ENCODE results near the gene CES2. TPM values are rescaled to one million over a fixed set of nuclear protein-coding genes. Genes with fewer than 3 reads are reported as not detected.

The CES2 gene
- total RNA-seq, 1 donor from 2014 or later, result 15.7 TPM

DNA sequence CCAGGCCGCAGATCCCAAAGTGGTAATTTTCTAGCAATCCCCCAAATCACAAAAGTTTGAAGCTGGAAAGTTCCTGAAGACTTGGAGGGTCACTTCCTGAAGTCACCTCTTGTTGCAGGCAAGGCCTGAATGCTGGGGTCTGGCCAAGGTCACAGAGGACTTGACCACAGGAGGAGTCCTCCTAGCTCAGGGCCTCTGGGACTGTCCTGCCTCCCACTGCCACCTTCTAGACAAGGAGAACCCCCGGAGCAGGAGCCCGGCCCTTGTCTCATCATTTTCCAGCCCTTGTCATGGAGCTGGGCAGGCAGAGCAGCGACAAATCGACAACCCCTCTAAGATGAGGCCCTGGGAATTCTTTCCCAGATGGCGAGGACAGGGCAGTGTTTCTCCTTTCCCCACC lies 17.0 kb upstream of the CES2 start:
- no peak overlapping the region for H3K9ac ChIP-seq (ENCODE audit: low read depth in 1 of 3, low read length in 3 of 3)
- peaks cover 33 to 50% (median 48%) of the 10 kb centered on the region in 3 donors for H3K4me1 ChIP-seq (ENCODE audit: control insufficient read depth in 3 of 3, insufficient read depth in 3 of 3, low read length in 3 of 3)
- peaks cover 3 to 16% (median 4%) of the 10 kb centered on the region in 3 donors for H3K36me3 ChIP-seq (ENCODE audit: control insufficient read depth in 3 of 3, insufficient read depth in 3 of 3, low read length in 3 of 3)
- no peaks in the 10 kb centered on the region for H3K9me3 ChIP-seq (ENCODE audit: control insufficient read depth in 3 of 3, low read length in 3 of 3)
- no peak overlapping the region for H3K4me3 ChIP-seq (ENCODE audit: low read length in 3 of 3)
- peaks cover 0 to 5% (median 3%) of the 10 kb centered on the region in 3 donors for H3K27me3 ChIP-seq (ENCODE audit: control insufficient read depth in 3 of 3, insufficient read depth in 3 of 3, low read length in 3 of 3)
- peak overlapping the region; percentile 81 for H3K27ac ChIP-seq (ENCODE audit: low read depth, low read length)

DNA sequence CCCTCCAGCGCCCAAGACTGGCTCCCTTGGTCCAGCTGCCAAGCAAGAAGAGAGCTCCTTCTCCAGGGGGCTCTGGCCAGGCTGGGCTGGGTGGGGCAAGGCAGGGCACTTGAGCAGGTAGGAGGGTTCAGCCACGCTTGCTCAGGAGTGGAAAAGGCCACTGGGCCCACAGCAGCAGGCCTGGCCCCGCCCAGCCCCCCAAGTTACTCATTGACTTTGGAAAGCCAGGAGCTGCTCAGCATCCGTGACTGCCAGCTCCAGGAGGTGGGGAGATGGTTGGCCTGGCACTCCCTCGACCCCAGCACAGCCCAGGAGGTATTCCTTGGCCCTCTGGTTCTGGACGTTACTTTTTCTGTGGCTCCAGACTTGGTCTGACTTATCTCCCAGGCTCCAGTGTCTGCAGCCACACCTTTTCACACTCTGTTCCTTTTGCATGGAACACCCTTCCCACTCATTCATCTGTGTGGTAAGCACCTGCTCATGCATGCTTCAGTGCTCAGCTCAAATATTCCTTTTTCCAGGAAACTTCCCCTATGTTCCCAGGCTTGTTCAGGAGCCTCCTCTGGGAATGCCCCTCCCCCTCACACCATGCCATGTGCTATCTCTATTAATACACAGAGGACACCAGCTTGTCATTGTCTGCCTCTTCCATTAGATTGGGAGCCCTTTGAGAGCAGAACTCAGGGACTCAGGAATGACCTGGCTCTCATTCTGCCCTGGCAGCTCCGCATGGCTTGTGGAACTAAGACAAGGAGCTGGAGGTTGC lies 16.3 kb upstream of the CES2 start, which contains the start of gene CDH16:
Gene CDH16 (minus strand): TSS at position 83 of the 766 bp plus-strand sequence. CDS start 820 bp downstream, outside the sequence.
- Histone ChIP-seq H3K36me3 (ENCODE audit: control insufficient read depth in 3 of 3, insufficient read depth in 3 of 3, low read length in 3 of 3) (peaks cover 9 to 22% (median 10%) of the 10 kb centered on the region in 3 donors), H3K9ac (ENCODE audit: low read depth in 1 of 3, low read length in 3 of 3) (peak within 1 kb of the TSS in 2 of 3 donors; percentile 38 to 64), H3K27ac (ENCODE audit: low read depth, low read length) (peak within 1 kb of the TSS; percentile 81), H3K27me3 (ENCODE audit: control insufficient read depth in 3 of 3, insufficient read depth in 3 of 3, low read length in 3 of 3) (peaks cover 0 to 7% (median 3%) of the 10 kb centered on the region in 3 donors), H3K4me3 (ENCODE audit: low read length in 3 of 3) (peak within 1 kb of the TSS in 1 of 3 donors; percentile 13), H3K9me3 (ENCODE audit: control insufficient read depth in 3 of 3, low read length in 3 of 3) (no peaks in the 10 kb centered on the region), H3K4me1 (ENCODE audit: control insufficient read depth in 3 of 3, insufficient read depth in 3 of 3, low read length in 3 of 3) (peaks cover 30 to 51% (median 50%) of the 10 kb centered on the region in 3 donors)

DNA sequence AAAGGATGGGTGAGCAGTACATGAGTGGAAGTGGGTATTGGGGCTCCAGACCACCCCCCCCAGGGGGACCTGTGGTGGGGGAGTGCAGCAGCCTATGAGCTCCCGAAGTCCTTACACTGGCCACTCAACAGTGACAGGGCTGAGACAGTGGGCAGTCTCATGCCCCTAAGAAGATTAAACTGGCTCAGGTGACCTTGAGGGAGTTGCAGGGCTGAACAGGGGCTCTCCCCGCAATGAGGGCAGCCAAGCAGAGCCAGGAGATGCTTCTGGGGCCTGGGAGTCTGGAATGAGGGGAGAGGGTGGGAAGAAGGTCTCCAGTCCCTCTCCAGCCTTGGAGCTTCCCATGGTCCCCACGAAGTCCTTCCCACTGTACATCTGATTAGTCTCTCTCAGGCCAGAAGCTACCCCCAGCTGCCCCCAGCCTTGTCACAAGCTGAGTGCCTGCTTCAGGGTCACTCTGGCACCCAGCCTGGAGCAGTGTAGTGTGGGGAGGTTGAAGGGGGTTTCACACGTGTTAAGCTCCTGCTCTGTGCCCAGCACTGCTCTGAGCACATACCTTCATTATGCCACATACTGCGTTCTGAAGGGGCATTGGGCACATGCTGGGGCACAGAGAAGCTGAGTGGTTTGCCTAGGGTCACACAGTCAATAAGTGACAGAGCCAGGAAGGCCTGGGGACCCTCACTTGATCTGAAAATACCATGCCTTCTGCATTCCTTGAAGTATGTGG lies 15.6 kb upstream of the CES2 start:
- Histone ChIP-seq H3K9ac (ENCODE audit: low read depth in 1 of 3, low read length in 3 of 3) (peak overlapping the region in 2 of 3 donors; percentile 38 to 64), H3K4me1 (ENCODE audit: control insufficient read depth in 3 of 3, insufficient read depth in 3 of 3, low read length in 3 of 3) (peaks cover 28 to 53% (median 45%) of the 10 kb centered on the region in 3 donors), H3K27ac (ENCODE audit: low read depth, low read length) (peak overlapping the region; percentile 81), H3K9me3 (ENCODE audit: control insufficient read depth in 3 of 3, low read length in 3 of 3) (no peaks in the 10 kb centered on the region), H3K27me3 (ENCODE audit: control insufficient read depth in 3 of 3, insufficient read depth in 3 of 3, low read length in 3 of 3) (peaks cover 0 to 7% (median 3%) of the 10 kb centered on the region in 3 donors), H3K36me3 (ENCODE audit: control insufficient read depth in 3 of 3, insufficient read depth in 3 of 3, low read length in 3 of 3) (peaks cover 13 to 24% (median 14%) of the 10 kb centered on the region in 3 donors), H3K4me3 (ENCODE audit: low read length in 3 of 3) (peak overlapping the region in 1 of 3 donors; percentile 13)

DNA sequence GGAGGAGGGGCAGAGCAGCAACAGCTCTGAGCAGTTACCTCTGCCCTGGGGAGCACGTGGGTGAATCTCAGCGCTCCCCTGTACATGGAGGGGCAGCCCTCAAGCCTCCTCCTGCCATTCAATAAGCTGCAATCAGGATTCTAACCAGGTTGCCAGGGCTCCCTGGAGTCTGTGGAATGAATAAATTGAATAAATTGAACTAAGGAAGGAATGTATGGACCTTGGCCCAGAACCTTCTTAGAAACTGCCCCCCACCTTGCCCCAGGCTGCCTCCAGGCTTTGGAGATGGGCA lies 15.1 kb upstream of the CES2 start:
- Histone ChIP-seq H3K4me1 (ENCODE audit: control insufficient read depth in 3 of 3, insufficient read depth in 3 of 3, low read length in 3 of 3) (peaks cover 28 to 53% (median 46%) of the 10 kb centered on the region in 3 donors), H3K4me3 (ENCODE audit: low read length in 3 of 3) (no peak overlapping the region), H3K27ac (ENCODE audit: low read depth, low read length) (peak overlapping the region; percentile 81), H3K9ac (ENCODE audit: low read depth in 1 of 3, low read length in 3 of 3) (peak overlapping the region in 1 of 3 donors; percentile 64), H3K36me3 (ENCODE audit: control insufficient read depth in 3 of 3, insufficient read depth in 3 of 3, low read length in 3 of 3) (peaks cover 13 to 24% (median 15%) of the 10 kb centered on the region in 3 donors), H3K27me3 (ENCODE audit: control insufficient read depth in 3 of 3, insufficient read depth in 3 of 3, low read length in 3 of 3) (peaks cover 0 to 7% (median 3%) of the 10 kb centered on the region in 3 donors), H3K9me3 (ENCODE audit: control insufficient read depth in 3 of 3, low read length in 3 of 3) (no peaks in the 10 kb centered on the region)

DNA sequence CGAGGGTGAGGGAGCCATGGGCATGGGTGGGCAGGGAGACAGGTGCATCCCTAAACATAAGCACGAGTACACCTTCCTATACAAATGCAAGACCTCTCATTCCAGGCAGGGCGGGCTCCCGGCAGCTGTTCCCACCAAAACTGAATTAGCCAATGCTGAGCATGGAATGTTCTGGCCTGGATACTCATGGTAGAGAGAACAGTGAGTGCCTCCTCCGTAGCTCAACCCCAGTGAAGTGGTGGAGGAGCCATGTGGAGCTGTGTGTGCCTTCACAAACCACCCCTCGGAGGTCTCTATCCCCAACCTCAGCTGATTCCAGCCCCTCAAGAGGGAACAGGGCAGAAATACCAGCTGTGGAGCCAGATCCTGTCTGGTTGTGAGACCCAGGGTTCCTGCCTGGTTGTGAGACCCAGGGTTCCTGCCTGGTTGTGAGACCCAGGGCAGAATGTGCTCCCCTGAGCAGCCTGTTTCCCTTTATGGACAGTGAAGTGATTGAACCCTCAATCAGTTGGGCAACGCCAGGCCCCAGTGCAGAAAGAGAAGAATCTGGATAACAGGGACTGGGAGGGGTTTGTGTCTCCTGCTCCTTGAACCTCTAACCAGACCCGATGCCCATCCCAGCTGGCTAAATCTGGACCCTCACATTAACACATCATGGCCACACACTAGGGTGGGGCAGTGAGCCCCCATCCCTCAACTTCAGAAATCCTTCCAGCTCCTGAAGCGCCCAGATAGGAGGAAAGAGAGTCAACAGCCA lies 14.2 kb upstream of the CES2 start:
- peak overlapping the region in 2 of 3 donors; percentile 29 to 43 for H3K4me3 ChIP-seq (ENCODE audit: low read length in 3 of 3)
- peak overlapping the region; percentile 81 for H3K27ac ChIP-seq (ENCODE audit: low read depth, low read length)
- peaks cover 13 to 24% (median 15%) of the 10 kb centered on the region in 3 donors for H3K36me3 ChIP-seq (ENCODE audit: control insufficient read depth in 3 of 3, insufficient read depth in 3 of 3, low read length in 3 of 3)
- H3K9ac ChIP-seq (ENCODE audit: low read depth in 1 of 3, low read length in 3 of 3), result peak overlapping the region in 1 of 3 donors; percentile 69
- peaks cover 32 to 60% (median 54%) of the 10 kb centered on the region in 3 donors for H3K4me1 ChIP-seq (ENCODE audit: control insufficient read depth in 3 of 3, insufficient read depth in 3 of 3, low read length in 3 of 3)
- no peaks in the 10 kb centered on the region for H3K9me3 ChIP-seq (ENCODE audit: control insufficient read depth in 3 of 3, low read length in 3 of 3)
- H3K27me3 ChIP-seq (ENCODE audit: control insufficient read depth in 3 of 3, insufficient read depth in 3 of 3, low read length in 3 of 3), result peaks cover 0 to 7% (median 2%) of the 10 kb centered on the region in 3 donors

DNA sequence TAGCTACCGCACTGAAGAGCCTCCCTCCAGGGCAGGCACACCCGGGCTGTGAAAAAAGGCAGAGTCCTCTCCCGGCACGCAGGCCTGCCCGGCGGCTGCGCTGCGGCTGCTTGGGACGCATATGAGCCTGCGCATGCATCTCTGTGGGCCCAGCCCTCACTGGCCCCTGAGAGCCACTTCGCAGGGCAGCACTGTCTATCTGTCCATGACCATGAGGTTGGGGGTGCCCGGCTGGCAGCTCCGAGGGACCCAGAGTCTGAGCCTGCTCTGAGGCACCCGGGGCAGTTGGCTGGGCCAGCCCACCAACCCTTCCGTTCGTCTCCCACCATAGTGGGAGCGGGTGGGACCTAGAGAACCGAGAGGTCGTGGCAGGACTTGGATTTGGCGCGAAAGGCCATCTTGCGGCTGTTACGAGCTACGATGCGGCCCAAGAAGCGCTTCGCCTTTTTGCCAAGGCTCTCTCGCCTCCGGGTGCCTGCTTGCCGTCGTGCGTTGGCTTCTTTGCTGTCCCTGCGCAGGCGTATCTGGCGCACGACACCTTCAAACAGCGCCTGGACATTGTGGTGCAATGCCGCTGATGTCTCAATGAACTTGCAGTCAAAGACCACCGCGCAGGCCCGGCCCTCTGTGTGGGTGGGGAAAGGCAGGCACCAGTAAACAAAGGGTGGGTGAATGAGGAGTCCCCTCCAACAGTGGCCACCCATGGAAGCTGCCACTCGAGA lies 13.4 kb upstream of the CES2 start:
- peaks cover 0 to 7% (median 0%) of the 10 kb centered on the region in 3 donors for H3K27me3 ChIP-seq (ENCODE audit: control insufficient read depth in 3 of 3, insufficient read depth in 3 of 3, low read length in 3 of 3)
- H3K4me3 ChIP-seq (ENCODE audit: low read length in 3 of 3), result peak overlapping the region in 2 of 3 donors; percentile 35 to 43
- H3K36me3 ChIP-seq (ENCODE audit: control insufficient read depth in 3 of 3, insufficient read depth in 3 of 3, low read length in 3 of 3), result peaks cover 13 to 24% (median 15%) of the 10 kb centered on the region in 3 donors
- H3K9me3 ChIP-seq (ENCODE audit: control insufficient read depth in 3 of 3, low read length in 3 of 3), result no peaks in the 10 kb centered on the region
- H3K27ac ChIP-seq (ENCODE audit: low read depth, low read length), result peak overlapping the region; percentile 81
- peak overlapping the region in 2 of 3 donors; percentile 6 to 54 for H3K9ac ChIP-seq (ENCODE audit: low read depth in 1 of 3, low read length in 3 of 3)
- peaks cover 39 to 68% (median 62%) of the 10 kb centered on the region in 3 donors for H3K4me1 ChIP-seq (ENCODE audit: control insufficient read depth in 3 of 3, insufficient read depth in 3 of 3, low read length in 3 of 3)

DNA sequence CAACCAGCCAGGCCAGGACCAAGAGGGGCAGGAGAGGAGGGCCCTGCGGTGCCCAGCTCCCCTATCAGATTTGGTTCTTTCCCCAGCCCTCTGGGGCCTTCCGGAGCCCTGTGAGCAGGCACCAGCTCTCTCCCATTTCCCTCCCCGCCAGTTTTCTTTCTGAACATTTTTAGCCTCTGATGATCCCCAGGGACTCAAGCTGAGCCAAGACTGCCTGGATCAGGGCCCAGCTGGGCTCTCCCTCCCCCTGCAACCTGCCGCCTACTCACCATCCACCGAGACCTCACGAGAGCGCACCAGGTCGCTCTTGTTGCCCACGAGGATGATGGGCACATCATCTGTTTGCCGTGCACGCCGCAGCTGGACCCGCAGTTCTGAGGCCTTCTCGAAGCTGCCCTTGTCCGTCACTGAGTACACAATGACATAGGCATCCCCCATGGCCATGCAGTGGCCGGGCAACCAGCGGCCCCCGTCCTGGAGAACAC lies 12.0 kb upstream of the CES2 start:
- Histone ChIP-seq H3K27me3 (ENCODE audit: control insufficient read depth in 3 of 3, insufficient read depth in 3 of 3, low read length in 3 of 3) (peaks cover 0 to 7% (median 0%) of the 10 kb centered on the region in 3 donors), H3K4me1 (ENCODE audit: control insufficient read depth in 3 of 3, insufficient read depth in 3 of 3, low read length in 3 of 3) (peaks cover 53 to 82% (median 76%) of the 10 kb centered on the region in 3 donors), H3K9me3 (ENCODE audit: control insufficient read depth in 3 of 3, low read length in 3 of 3) (no peaks in the 10 kb centered on the region), H3K36me3 (ENCODE audit: control insufficient read depth in 3 of 3, insufficient read depth in 3 of 3, low read length in 3 of 3) (peaks cover 13 to 24% (median 15%) of the 10 kb centered on the region in 3 donors), H3K27ac (ENCODE audit: low read depth, low read length) (peak overlapping the region; percentile 98), H3K4me3 (ENCODE audit: low read length in 3 of 3) (peak overlapping the region; percentile 82 to 88 (median 84)), H3K9ac (ENCODE audit: low read depth in 1 of 3, low read length in 3 of 3) (peak overlapping the region; percentile 72 to 91 (median 89))

DNA sequence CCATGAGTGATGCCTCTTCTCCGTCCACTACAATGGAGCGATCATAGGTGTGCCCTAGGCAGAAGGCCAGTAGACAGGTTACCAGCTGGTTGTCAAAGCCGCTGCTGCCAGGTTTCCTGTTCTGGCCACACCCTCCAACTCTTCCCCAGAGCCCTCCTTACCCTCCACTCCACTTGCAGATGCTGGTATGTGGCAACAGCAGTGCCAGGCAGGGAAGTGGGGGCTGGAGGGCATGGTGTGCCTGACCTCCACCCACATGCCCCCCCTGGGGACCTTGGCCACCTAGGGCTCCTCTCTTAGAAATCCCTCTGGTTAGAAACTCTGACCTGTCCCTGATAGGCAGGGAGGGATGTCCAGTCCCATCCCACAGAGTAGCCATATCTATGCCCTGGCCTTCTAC lies 11.4 kb upstream of the CES2 start:
- Histone ChIP-seq H3K9ac (ENCODE audit: low read depth in 1 of 3, low read length in 3 of 3) (peak overlapping the region; percentile 72 to 91 (median 89)), H3K36me3 (ENCODE audit: control insufficient read depth in 3 of 3, insufficient read depth in 3 of 3, low read length in 3 of 3) (peaks cover 13 to 24% (median 15%) of the 10 kb centered on the region in 3 donors), H3K4me1 (ENCODE audit: control insufficient read depth in 3 of 3, insufficient read depth in 3 of 3, low read length in 3 of 3) (peaks cover 58 to 84% (median 81%) of the 10 kb centered on the region in 3 donors), H3K4me3 (ENCODE audit: low read length in 3 of 3) (peak overlapping the region; percentile 82 to 88 (median 84)), H3K27me3 (ENCODE audit: control insufficient read depth in 3 of 3, insufficient read depth in 3 of 3, low read length in 3 of 3) (peaks cover 0 to 7% (median 0%) of the 10 kb centered on the region in 3 donors), H3K9me3 (ENCODE audit: control insufficient read depth in 3 of 3, low read length in 3 of 3) (no peaks in the 10 kb centered on the region), H3K27ac (ENCODE audit: low read depth, low read length) (peak overlapping the region; percentile 98)
